HL-60 (cell line): Measurements from ENCODE around the gene MRPL22.
"Not testable (repeated sequence)": the region's sequence is repeated elsewhere in the genome, so short reads cannot be mapped to it uniquely, and the experiment has no call there.

Experiments
- DNase-seq, 2 experiments: peaks; one replicate each; pipeline ENCODE4 v3.0.0-alpha.2; 2010 to 2020; ENCODE audit warnings: low read depth in 1 of 2, low spot score in 1 of 2
- H3K27ac ChIP-seq: fragments of 250-450 bp; sonication (Bioruptor Pico); replicated peaks from 2 replicates; pipeline ENCODE4 v1.5.1; 2020; ENCODE audit warnings: mild to moderate bottlenecking, moderate library complexity
- H3K27me3 ChIP-seq: fragments of 250-450 bp; sonication (Bioruptor Pico); 2 replicates; pipeline ENCODE4 v1.5.1; 2021; ENCODE audit warnings: mild to moderate bottlenecking, moderate library complexity; ENCODE audit not compliant: insufficient read depth, poor library complexity, severe bottlenecking
- H3K4me3 ChIP-seq: replicated peaks from 2 replicates; pipeline ENCODE4 v1.5.1; 2011; ENCODE audit warnings: mild to moderate bottlenecking, control low read depth, low read length; ENCODE audit not compliant: insufficient read depth
- CTCF ChIP-seq: IDR thresholded peaks from one replicate; pipeline ENCODE4 v1.5.1; 2011; ENCODE audit warnings: low read length, control low read depth, inconsistent platforms; ENCODE audit not compliant: insufficient read depth
- GABPA ChIP-seq: IDR thresholded peaks from 2 replicates; pipeline ENCODE4 v1.6.1; 2012; ENCODE audit warnings: low read depth
- POLR2AphosphoS5 ChIP-seq: IDR thresholded peaks from 2 replicates; pipeline ENCODE4 v1.6.1; 2012; ENCODE audit warnings: low read depth
- REST ChIP-seq: IDR thresholded peaks from 2 replicates; pipeline ENCODE4 v1.6.1; 2012; ENCODE audit warnings: low read depth; ENCODE audit not compliant: insufficient replicate concordance
- SPI1 ChIP-seq: IDR thresholded peaks from 2 replicates; pipeline ENCODE4 v1.6.1; 2012; ENCODE audit warnings: low read depth, mild to moderate bottlenecking, borderline replicate concordance

MRPL22 gene

GRCh38 chr5:154937718-154938466, 3.0 kb upstream of the MRPL22 start, which contains the start of gene GEMIN5:
Gene GEMIN5, minus strand, starts transcription at chr5:154938211. Its CDS starts 78 bp downstream, at chr5:154938133.
- TF ChIP-seq GABPA (no peak), POLR2AphosphoS5 (peak; percentile 45)
- Histone ChIP-seq H3K4me3 (peak within 1 kb of the TSS; percentile 98), H3K27me3 (no peaks in the 10 kb centered on the region), H3K27ac (peak within 1 kb of the TSS; percentile 72)
- peak; percentile 83 to 84 for DNase-seq

DNA sequence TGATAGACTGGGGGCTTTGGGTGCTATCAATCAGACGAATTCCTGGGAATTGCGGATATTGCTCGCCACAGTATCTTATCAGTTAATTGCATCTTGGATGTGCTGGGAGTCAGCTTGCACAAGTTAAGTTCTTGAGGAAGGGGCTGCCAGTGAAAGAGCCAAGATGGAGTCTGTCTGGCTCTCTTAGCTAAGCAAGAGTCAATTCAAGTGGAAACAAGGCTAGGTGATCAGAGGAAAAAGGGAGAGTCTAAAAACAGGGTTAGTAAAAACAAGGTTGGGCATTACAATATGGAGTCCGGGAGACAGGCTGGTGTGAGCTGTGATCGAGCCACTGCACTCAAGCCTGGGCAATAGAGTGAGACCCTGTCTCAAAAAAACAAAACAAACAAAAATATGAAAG, 1.5 kb upstream of the MRPL22 start:
- not testable (repeated sequence) for DNase-seq, H3K4me3 ChIP-seq, H3K27me3 ChIP-seq, H3K27ac ChIP-seq

DNA sequence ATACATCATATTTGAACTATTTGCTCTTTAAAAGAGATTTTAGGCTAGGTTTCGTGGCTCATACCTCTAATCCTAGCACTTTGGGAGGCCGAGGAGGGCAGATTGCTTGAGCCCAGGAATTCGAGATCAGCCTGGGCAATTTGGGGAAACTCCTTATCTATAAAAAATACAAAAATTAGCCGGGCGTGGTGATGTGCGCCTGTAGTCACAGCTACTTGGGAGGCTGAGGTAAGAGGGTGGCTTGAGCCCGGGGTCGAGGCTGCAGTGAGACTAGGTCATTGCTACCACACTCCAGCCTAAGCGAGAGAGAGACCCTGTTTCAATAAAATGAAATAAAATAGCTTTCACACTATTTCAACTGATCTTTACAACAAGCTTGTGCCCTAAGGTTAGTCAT, 500 bp upstream of the MRPL22 start:
- H3K4me3 ChIP-seq: peak overlapping the region; percentile 86
- H3K27me3 ChIP-seq: no peaks in the 10 kb centered on the region
- no peak for TF ChIP-seq GABPA
- TF ChIP-seq POLR2AphosphoS5: no peak
- no peak for TF ChIP-seq REST
- no peak for TF ChIP-seq SPI1
- TF ChIP-seq CTCF: no peak
- DNase-seq: no peak
- H3K27ac ChIP-seq: peak overlapping the region; percentile 65

DNA sequence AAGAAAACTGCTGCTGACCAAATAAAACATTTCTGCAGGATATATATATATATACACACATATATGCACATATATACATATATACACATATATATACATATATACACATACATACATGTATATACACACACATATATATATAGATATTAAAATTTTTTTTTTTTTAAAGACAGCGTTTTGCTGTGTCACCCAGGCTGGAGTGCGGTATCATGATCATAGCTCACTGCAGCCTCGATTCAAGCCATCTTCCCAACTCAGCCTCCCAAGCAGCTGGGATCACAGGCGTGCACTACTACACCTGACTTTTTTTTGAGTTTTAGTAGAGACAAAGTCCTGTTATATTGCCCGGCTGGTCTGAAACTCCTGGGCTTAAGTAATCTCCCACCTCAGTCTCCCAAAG, 2.7 kb downstream of the MRPL22 start:
- no peak overlapping the region for H3K27ac ChIP-seq
- TF ChIP-seq REST (no peak), POLR2AphosphoS5 (no peak), SPI1 (no peak), CTCF (no peak), GABPA (no peak)

DNA sequence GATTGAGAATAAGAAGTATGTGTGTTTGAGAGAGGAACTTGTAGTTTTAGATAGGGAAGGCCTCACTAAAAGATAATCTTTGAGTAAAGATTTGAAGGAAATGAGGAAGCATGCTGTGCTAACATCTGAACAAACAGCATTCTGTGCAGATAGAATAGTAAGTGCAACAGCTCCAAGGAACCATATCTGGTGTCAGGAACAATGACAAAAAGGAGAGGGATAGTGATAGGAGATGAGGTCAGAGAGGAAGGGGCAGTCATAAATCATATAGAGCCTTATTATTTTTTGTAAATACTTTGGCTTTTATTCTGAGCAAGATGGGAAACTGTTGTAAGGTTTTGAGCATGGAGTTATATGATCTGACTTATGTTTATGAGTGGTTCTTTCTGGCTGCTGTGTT, 3.8 kb downstream of the MRPL22 start:
- Histone ChIP-seq H3K27ac (no peak overlapping the region), H3K4me3 (no peak overlapping the region), H3K27me3 (no peaks in the 10 kb centered on the region)
- TF ChIP-seq GABPA (no peak), POLR2AphosphoS5 (no peak), CTCF (no peak), REST (no peak), SPI1 (no peak)
- no peak for DNase-seq

More for the DNA sequence above, 2.7 kb downstream of the MRPL22 start:
- DNase-seq: no peak
- Histone ChIP-seq H3K4me3 (no peak overlapping the region), H3K27me3 (no peaks in the 10 kb centered on the region)
